Keratinocyte (primary cell): ENCODE results near the gene TSPYL2.

Experiments used
- EZH2 ChIP-seq: IDR thresholded peaks from one replicate; pipeline ENCODE4 v1.6.1; 2012; ENCODE audit warnings: inconsistent platforms, mild to moderate bottlenecking, low read length, moderate library complexity
- TF ChIP-seq, protein P1 (sequence below), 3 experiments: IDR thresholded peaks in 1 of 3; conservative IDR thresholded peaks in 1 of 3; optimal IDR thresholded peaks in 1 of 3; 2 replicates in 2 of 3; 3 replicates in 1 of 3; pipeline versions ENCODE3 to v1.5.1; 2011; ENCODE audit warnings: low read length in 3 of 3, mild to moderate bottlenecking in 3 of 3, moderate library complexity in 2 of 3, control low read depth in 1 of 3, inconsistent platforms in 1 of 3; ENCODE audit not compliant: insufficient read depth in 2 of 3; ENCODE audit errors: extremely low read depth in 1 of 3

DNA sequence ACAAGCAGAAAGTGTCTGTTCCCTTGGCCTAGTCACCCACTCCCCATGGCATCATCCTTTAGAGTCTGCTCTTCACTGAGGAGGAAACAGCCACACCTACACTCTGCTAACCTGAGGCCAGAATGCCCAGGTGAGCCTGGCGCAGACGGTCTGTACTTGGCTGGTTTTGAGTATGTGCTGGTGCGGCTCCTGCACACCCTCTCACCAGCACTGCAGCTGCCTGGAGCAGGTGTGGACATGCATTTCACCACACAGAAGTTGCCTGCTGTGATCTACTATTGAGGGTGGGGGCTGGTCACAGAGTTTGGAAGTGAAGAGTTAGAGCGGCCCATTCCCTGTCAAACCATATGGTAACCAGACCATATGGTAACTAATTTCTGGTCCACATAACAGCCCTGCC is 51.2 kb downstream of the TSPYL2 start:
- TF ChIP-seq, protein P1, sequence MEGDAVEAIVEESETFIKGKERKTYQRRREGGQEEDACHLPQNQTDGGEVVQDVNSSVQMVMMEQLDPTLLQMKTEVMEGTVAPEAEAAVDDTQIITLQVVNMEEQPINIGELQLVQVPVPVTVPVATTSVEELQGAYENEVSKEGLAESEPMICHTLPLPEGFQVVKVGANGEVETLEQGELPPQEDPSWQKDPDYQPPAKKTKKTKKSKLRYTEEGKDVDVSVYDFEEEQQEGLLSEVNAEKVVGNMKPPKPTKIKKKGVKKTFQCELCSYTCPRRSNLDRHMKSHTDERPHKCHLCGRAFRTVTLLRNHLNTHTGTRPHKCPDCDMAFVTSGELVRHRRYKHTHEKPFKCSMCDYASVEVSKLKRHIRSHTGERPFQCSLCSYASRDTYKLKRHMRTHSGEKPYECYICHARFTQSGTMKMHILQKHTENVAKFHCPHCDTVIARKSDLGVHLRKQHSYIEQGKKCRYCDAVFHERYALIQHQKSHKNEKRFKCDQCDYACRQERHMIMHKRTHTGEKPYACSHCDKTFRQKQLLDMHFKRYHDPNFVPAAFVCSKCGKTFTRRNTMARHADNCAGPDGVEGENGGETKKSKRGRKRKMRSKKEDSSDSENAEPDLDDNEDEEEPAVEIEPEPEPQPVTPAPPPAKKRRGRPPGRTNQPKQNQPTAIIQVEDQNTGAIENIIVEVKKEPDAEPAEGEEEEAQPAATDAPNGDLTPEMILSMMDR (optimal IDR thresholded peaks at IDR 0.05 in 1 of 3, IDR thresholded peaks at IDR 0.05 in 1 of 3, conservative IDR thresholded peaks at IDR 0.05 in 1 of 3; ENCODE audit: extremely low read depth in 1 of 3, insufficient read depth in 2 of 3, low read length in 3 of 3) = no peak
- no peak for TF ChIP-seq EZH2
